Loucy (cell line): ENCODE data around the gene NSD2.

Experiments
- CTCF ChIP-seq: fragments of 200-600 bp; sonication (generic); conservative IDR thresholded peaks from 2 replicates; pipeline ENCODE4 v1.5.1; 2014; ENCODE audit warnings: mild to moderate bottlenecking, antibody characterized with exemption, low read length
- EZH2phosphoT487 ChIP-seq: fragments of 200-600 bp; IDR thresholded peaks from 2 replicates; pipeline ENCODE4 v1.6.1; 2018; ENCODE audit warnings: antibody characterized with exemption, mild to moderate bottlenecking, moderate library complexity, borderline replicate concordance

GRCh38 chr4:1870578-1871443, at the start of gene NSD2:
- TF ChIP-seq CTCF (no peak), EZH2phosphoT487 (no peak)
